PC-3 (cell line): Measurements from ENCODE around the gene ATP8A2. TPM values are rescaled to one million over a fixed set of nuclear protein-coding genes. Genes with fewer than 3 reads are reported as not detected.

ENCODE experiments used
- ATAC-seq: fragments of 200-7000 bp; cut with Tn5 transposase; 2 replicates; pipeline ENCODE4 v1.9.1; 2020; ENCODE audit warnings: mild to moderate bottlenecking, moderate library complexity
- BruUV-seq: library from RNA; stranded (reverse); fragments of 400-500 nt; replicated peaks from 2 replicates; lab custom pipeline; 2021; lab: Mats Ljungman, UMichigan
- CTCF ChIA-PET: fragments of 300-600 bp; sonication (Branson Sonifier 250); formaldehyde crosslinking; loops from one replicate; lab custom pipeline; 2022; ENCODE audit warnings: antibody characterized with exemption; lab: Charles Lee
- POLR2A ChIA-PET: fragments of 300-600 bp; sonication (Branson Sonifier 250); formaldehyde crosslinking; loops from one replicate; lab custom pipeline; 2022; ENCODE audit warnings: antibody characterized with exemption; ENCODE audit not compliant: unreplicated experiment; lab: Charles Lee
- DNase-seq: peaks from one replicate; pipeline ENCODE4 v3.0.0-alpha.2; 2015
- H2AFZ ChIP-seq: fragments of 300-600 bp; sonication (generic); 2 replicates; pipeline ENCODE4 v1.6.0; 2016; ENCODE audit warnings: antibody characterized with exemption, low read length
- H3F3A ChIP-seq: fragments of 300-600 bp; sonication (generic); one replicate; pipeline ENCODE4 v1.6.0; 2017; ENCODE audit warnings: antibody characterized with exemption, low read length, control low read depth, mild to moderate bottlenecking; ENCODE audit not compliant: unreplicated experiment
- H3K27ac ChIP-seq: fragments of 300-600 bp; sonication (generic); 2 replicates; pipeline ENCODE4 v1.5.1; 2016; ENCODE audit warnings: mild to moderate bottlenecking, low read length
- H3K27me3 ChIP-seq: fragments of 300-600 bp; sonication (generic); 2 replicates; pipeline ENCODE4 v1.6.1; 2016; ENCODE audit warnings: low read length, mixed read lengths
- H3K36me3 ChIP-seq: fragments of 300-600 bp; sonication (generic); 2 replicates; pipeline ENCODE4 v1.6.1; 2016; ENCODE audit warnings: low read depth, mixed run types, low read length, mixed read lengths
- H3K4me1 ChIP-seq: fragments of 300-600 bp; sonication (generic); 2 replicates; pipeline ENCODE4 v1.5.1; 2016; ENCODE audit warnings: low read length; ENCODE audit not compliant: insufficient read depth
- H3K4me2 ChIP-seq: fragments of 300-600 bp; sonication (generic); 2 replicates; pipeline ENCODE4 v1.6.0; 2016; ENCODE audit warnings: low read length
- H3K4me3 ChIP-seq: fragments of 300-600 bp; sonication (generic); 2 replicates; pipeline ENCODE4 v1.5.1; 2016; ENCODE audit warnings: mild to moderate bottlenecking, low read length, mixed read lengths
- H3K79me2 ChIP-seq: fragments of 300-600 bp; sonication (generic); 2 replicates; pipeline ENCODE4 v1.6.1; 2017; ENCODE audit warnings: low read length, mixed read lengths
- H3K9ac ChIP-seq: fragments of 300-600 bp; sonication (generic); 2 replicates; pipeline ENCODE4 v1.6.0; 2016; ENCODE audit warnings: mild to moderate bottlenecking, low read length
- H3K9me2 ChIP-seq: fragments of 300-600 bp; sonication (generic); replicated peaks from 2 replicates; pipeline ENCODE4 v1.6.1; 2016; ENCODE audit warnings: mixed run types, low read length, mixed read lengths
- H3K9me3 ChIP-seq: fragments of 300-600 bp; sonication (generic); 2 replicates; pipeline ENCODE4 v1.6.1; 2016; ENCODE audit warnings: low read length, mixed read lengths
- H4K20me1 ChIP-seq: fragments of 300-600 bp; sonication (generic); 2 replicates; pipeline ENCODE4 v1.6.1; 2016; ENCODE audit warnings: low read length, mixed read lengths
- CTCF ChIP-seq: fragments of 300-600 bp; sonication (generic); conservative IDR thresholded peaks from 2 replicates; pipeline ENCODE4 v1.5.1; 2017; ENCODE audit warnings: antibody characterized with exemption, low read depth, mild to moderate bottlenecking, low read length
- EZH2 ChIP-seq: fragments of 300-600 bp; sonication (generic); IDR thresholded peaks from one replicate; pipeline ENCODE4 v1.6.1; 2017; ENCODE audit warnings: antibody characterized with exemption, mild to moderate bottlenecking, low read length; ENCODE audit not compliant: unreplicated experiment
- EZH2phosphoT487 ChIP-seq: fragments of 300-600 bp; sonication (generic); IDR thresholded peaks from 2 replicates; pipeline ENCODE4 v1.6.1; 2018; ENCODE audit warnings: mild to moderate bottlenecking, antibody characterized with exemption, low read length, borderline replicate concordance
- intact Hi-C: fragments of 100-400 bp; cut with micrococcal nuclease; formaldehyde crosslinking; loops from 2 replicates; pipeline ENCODE4 v1.9.0; 2023
- total RNA-seq: library from RNA; depleted of rRNA; stranded (reverse); fragments of >200 nt; gene quantifications from 2 replicates; pipeline ENCODE4 v1.2.3, GENCODE V29; 2014

ATP8A2 gene
- total RNA-seq, 1 experiment from 2014 or later: 0.04 TPM

- no peak for TF ChIP-seq EZH2phosphoT487
- no peak for TF ChIP-seq EZH2
- TF ChIP-seq CTCF: no peak
- Histone ChIP-seq H3K79me2 (no peaks in the 10 kb centered on the region), H3K36me3 (no peaks in the 10 kb centered on the region), H3K4me2 (no peak overlapping the region), H3K27me3 (no peaks in the 10 kb centered on the region), H3K27ac (no peak overlapping the region), H2AFZ (no peak overlapping the region), H3K9ac (no peak overlapping the region), H3K9me3 (no peaks in the 10 kb centered on the region), H3K9me2 (no peaks in the 10 kb centered on the region), H4K20me1 (no peaks in the 10 kb centered on the region), H3F3A (no peaks in the 10 kb centered on the region), H3K4me1 (no peaks in the 10 kb centered on the region), H3K4me3 (no peak overlapping the region)
- no TSS peak for BruUV-seq
- intact Hi-C loops: no loop called here
- POLR2A ChIA-PET: no interaction called here
- no peak for DNase-seq
- CTCF ChIA-PET: no interaction called here
- ATAC-seq: no peak
These were observed 507.7 kb downstream of the ATP8A2 start for GRCh38 chr13:25879466-25879865.

DNA sequence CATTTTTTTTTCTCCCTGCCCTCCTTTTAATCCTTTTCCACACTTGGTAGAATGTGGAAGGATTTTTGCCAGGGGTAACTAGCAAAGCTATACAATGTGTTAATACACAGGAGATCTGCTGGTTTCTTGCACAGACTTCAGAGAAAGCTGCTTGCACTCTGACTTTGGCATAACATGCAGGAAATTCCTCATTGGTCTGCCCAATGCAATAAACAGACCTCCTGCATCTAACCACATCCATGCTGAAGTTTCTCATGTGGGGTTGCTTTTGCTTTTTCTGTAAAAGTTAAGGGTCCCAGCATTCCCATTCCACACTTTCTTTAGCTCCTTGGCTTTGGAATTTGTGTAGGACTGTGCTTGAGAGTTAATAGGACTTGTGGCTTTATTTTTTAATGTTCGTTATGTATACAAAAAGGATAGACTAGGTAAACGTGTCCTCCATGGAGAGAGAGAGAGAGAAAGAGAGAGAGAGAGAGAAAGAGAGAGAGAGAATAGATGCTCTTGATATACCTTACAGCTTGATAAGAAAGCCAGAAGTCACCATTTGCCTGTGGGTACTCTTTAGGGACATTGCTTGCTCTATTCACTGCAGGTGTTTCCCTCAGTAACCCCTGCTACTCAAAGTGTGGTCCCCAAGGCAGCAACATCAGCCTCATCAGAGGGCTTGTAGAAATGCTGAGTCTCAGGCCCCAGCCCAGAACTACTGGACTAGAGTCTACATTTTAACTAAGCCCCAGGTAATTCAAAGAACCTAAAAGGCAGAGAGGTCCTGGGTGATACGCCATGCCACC, 509.6 kb downstream of the ATP8A2 start:
- no peak for DNase-seq
- BruUV-seq: no TSS peak
- H3K9me2 ChIP-seq: no peaks in the 10 kb centered on the region

More for the DNA sequence above, 509.6 kb downstream of the ATP8A2 start:
- intact Hi-C loops: loop anchor here (10.0 kb wide), 1 partner anchor 127 kb away; no protein-coding TSS in a partner anchor
- Histone ChIP-seq H3K27me3 (no peaks in the 10 kb centered on the region), H3K36me3 (no peaks in the 10 kb centered on the region), H3F3A (no peaks in the 10 kb centered on the region), H2AFZ (no peak overlapping the region), H3K9me3 (no peaks in the 10 kb centered on the region), H3K4me1 (peaks cover 7% of the 10 kb centered on the region), H4K20me1 (no peaks in the 10 kb centered on the region), H3K4me3 (no peak overlapping the region), H3K79me2 (no peaks in the 10 kb centered on the region), H3K9ac (no peak overlapping the region), H3K27ac (no peak overlapping the region), H3K4me2 (no peak overlapping the region)
- ChIA-PET CTCF (no interaction called here), POLR2A (no interaction called here)
- no peak for TF ChIP-seq EZH2phosphoT487
- no peak for TF ChIP-seq CTCF
- no peak for TF ChIP-seq EZH2
- no peak for ATAC-seq
